ENCODE results near the gene SAC3D1.

- TF ChIP-seq EZH2phosphoT487 (IDR thresholded peaks at IDR 0.05; ENCODE audit: insufficient read depth, low read depth) (no peak), EZH2 (IDR thresholded peaks at IDR 0.05; ENCODE audit: insufficient read depth, poor library complexity, severe bottlenecking) (no peak)
Measured at GRCh38 chr11:64999478-64999877, 41.5 kb upstream of the SAC3D1 start.
